GM06990 (cell line): ENCODE results near the gene PHF21A.

Experiments
- DNase-seq: peaks from one replicate; pipeline ENCODE4 v3.0.0-alpha.2; 2011; ENCODE audit not compliant: insufficient read length; ENCODE audit errors: extremely low read depth
- H3K27me3 ChIP-seq: replicated peaks from 2 replicates; pipeline ENCODE4 v1.6.0; 2011; ENCODE audit warnings: low read length; ENCODE audit not compliant: control insufficient read depth, insufficient read depth
- H3K36me3 ChIP-seq: 2 replicates; pipeline ENCODE4 v1.5.1; 2011; ENCODE audit warnings: low read length; ENCODE audit not compliant: control insufficient read depth, insufficient read depth
- H3K4me3 ChIP-seq: replicated peaks from 2 replicates; pipeline ENCODE4 v1.5.1; 2011; ENCODE audit warnings: low read depth, mild to moderate bottlenecking, control low read depth, low read length
- TF ChIP-seq, protein P1 (sequence below): IDR thresholded peaks from 2 replicates; pipeline ENCODE4 v1.5.1; 2011; ENCODE audit warnings: low read length, control low read depth, mild to moderate bottlenecking, inconsistent platforms; ENCODE audit not compliant: insufficient read depth, poor library complexity, severe bottlenecking

Gene PHF21A

DNA sequence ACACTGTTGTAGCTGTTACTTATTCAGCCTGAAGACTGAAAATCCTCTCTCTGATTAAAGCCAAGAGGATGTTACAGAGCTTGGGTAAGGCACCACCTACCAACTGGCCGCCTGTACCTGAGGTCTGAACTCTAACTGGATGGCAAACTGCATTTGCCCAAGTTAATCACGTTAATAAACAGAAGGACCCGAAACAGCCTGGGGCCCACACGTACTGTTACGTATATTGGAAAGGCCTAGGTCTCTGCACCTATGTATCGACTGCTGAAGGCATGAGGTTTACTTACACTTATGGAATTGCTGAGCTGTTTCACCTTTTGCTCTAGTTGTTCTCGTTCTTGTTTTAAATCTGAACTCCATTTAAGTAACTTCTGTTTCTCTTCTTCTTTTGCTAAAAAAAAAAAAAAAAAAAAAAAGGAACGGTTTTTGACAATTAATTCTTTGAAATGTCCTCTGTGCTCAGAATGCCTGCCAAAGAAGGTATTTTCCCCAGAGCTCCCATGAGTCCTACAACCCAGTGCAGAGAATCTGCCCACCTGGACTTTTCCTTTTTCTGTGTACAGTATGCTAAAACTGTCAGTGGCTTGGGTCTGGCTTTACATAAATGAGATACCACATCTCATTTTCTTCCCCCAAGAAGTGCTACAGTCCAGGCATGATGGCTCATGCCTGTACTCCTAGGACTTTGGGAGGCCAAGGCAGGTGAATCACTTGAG is 185.7 kb downstream of the PHF21A start:
- no peak for DNase-seq
- H3K36me3 ChIP-seq: peaks cover 8% of the 10 kb centered on the region
- TF ChIP-seq, protein P1, sequence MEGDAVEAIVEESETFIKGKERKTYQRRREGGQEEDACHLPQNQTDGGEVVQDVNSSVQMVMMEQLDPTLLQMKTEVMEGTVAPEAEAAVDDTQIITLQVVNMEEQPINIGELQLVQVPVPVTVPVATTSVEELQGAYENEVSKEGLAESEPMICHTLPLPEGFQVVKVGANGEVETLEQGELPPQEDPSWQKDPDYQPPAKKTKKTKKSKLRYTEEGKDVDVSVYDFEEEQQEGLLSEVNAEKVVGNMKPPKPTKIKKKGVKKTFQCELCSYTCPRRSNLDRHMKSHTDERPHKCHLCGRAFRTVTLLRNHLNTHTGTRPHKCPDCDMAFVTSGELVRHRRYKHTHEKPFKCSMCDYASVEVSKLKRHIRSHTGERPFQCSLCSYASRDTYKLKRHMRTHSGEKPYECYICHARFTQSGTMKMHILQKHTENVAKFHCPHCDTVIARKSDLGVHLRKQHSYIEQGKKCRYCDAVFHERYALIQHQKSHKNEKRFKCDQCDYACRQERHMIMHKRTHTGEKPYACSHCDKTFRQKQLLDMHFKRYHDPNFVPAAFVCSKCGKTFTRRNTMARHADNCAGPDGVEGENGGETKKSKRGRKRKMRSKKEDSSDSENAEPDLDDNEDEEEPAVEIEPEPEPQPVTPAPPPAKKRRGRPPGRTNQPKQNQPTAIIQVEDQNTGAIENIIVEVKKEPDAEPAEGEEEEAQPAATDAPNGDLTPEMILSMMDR: no peak
- no peaks in the 10 kb centered on the region for H3K27me3 ChIP-seq
- no peak overlapping the region for H3K4me3 ChIP-seq

GRCh38 chr11:45934580-45935318 is 186.5 kb downstream of the PHF21A start:
- peaks cover 8% of the 10 kb centered on the region for H3K36me3 ChIP-seq
- TF ChIP-seq, protein P1: no peak
- DNase-seq: no peak
- no peaks in the 10 kb centered on the region for H3K27me3 ChIP-seq
- H3K4me3 ChIP-seq: no peak overlapping the region

DNA sequence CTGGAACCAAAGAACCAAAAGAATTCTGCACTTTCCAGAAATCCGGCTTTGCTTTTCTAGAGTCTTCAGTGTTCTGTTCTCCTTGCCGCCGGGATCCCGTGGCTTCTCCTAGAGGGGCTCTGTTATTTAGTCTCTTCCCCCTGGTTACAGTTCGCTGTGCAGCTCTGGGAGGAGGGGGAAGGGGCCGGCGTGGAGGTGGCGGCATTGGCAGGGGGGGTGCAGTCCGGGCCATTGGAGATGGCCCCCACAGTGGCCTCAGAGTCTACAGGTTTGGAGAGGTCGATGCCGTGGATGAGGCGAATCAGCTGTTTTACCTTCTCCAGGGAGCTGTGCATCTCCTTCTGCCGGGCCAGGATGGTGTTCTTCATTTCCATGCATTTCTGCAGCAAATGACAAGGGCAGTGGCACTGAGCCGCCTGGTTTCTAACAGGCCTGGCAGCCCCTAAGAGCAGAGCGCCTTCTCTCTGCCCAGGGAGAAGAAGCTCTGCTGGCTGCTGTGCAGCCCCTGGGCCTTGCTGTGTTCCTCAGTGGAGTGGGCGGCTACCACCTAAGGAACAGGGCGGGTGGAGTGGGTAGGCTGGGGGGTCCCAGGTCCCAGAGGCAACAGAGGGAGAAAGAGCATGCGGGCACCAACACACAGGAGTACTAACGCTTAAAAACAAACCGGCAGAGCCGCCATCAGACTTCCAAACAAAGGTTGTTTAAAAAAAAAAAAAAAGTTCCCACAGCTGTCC is 187.2 kb downstream of the PHF21A start:
- H3K4me3 ChIP-seq: no peak overlapping the region
- no peaks in the 10 kb centered on the region for H3K27me3 ChIP-seq
- peaks cover 8% of the 10 kb centered on the region for H3K36me3 ChIP-seq
- TF ChIP-seq, protein P1: no peak
- DNase-seq: no peak

DNA sequence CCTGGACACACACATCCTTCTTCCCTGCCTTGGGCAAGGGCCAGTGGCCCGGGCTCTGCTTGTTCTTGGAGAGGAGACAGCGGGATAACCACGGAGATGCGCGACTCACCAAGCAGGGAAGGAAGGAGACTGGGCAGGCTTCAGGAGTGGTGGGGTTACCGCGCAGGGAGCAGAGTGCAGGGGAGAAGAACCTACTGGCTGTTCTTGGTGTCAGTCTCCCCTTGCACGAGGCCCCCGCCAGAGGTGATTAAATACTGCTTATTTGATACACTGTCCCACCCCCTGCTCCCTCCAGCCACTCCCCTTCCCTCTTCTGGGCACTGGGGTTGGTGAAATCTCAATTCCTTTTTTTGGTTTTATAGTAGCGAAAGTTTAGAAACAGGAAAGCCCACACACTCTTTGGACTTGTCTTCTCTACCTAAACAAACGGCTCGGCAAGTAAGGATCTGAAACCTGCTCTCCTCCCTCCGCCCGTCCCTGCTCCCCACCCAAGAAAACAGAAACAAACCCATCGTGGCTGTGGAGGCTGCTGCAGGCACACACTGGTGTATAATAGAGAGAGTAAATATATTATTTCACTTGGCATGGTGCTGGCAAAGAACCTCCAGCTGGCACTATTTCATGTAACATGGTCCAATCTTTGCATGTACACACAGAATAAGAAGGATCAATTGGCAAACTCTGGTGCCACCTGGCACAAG is 188.0 kb downstream of the PHF21A start:
- Histone ChIP-seq H3K4me3 (no peak overlapping the region), H3K36me3 (peaks cover 8% of the 10 kb centered on the region), H3K27me3 (no peaks in the 10 kb centered on the region)
- TF ChIP-seq, protein P1: no peak
- no peak for DNase-seq

- H3K4me3 ChIP-seq: no peak overlapping the region
- H3K36me3 ChIP-seq: peaks cover 8% of the 10 kb centered on the region
- TF ChIP-seq, protein P1: no peak
- no peaks in the 10 kb centered on the region for H3K27me3 ChIP-seq
- DNase-seq: no peak
Observed at GRCh38 chr11:45932217-45932616, 189.0 kb downstream of the PHF21A start.
